EL (cell line): ENCODE data around the gene NHS.

Experiments
- DNase-seq: peaks from one replicate; pipeline ENCODE4 v3.0.0-alpha.2; 2016

Gene NHS

GRCh38 chrX:17687648-17688047 lies 312.6 kb downstream of the NHS start:
- no peak for DNase-seq

GRCh38 chrX:17689971-17690409 lies 315.0 kb downstream of the NHS start:
- peak; percentile 52 for DNase-seq

DNA sequence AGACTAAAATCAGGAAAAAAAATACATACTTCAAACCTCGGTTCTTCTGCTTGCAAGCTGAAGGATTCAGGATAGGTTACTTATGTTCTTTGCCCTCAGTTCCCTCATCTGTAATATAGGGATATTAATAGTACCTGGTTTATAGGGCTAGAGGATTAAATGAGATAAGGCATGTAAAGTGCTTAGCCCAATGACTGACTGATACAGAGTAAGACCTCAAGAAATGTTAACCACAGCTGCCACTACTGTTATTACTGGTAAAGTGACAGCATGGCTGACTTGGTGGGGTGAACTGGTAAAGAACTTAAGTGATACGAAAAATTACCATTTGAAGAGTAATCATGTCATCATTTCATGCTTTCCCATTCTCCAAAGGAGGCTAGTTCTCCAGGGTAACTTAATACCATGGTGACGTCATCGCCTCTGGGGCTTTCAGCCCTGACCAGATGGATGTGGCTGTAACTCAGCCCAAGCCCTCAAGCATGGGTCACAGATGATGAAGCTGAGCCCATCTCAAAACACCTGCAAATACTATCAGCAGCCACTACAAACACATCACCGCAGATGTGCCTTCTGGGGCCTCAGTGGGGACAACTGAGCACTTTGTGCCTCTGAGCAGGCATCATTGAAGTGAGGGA lies 317.8 kb downstream of the NHS start:
- peak; percentile 75 for DNase-seq

DNA sequence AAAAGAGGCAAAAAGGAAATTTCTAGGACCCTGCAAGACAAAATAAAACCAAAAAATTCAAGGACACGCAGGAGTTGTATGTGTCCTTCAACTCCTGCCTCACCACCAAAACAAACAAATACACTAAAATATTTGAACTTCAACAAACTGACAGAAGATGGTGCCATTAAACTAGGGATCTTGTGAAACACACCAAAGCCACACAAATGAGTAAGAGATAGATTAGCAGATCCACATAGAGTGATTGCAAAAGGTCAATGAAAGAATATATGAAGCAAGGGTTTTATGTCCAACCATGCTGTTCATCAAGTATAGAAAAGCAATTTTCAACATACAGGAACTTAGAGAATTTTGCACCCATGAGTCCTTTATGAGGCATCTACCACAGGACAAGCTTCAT lies 322.2 kb downstream of the NHS start:
- peak; percentile 16 for DNase-seq

DNA sequence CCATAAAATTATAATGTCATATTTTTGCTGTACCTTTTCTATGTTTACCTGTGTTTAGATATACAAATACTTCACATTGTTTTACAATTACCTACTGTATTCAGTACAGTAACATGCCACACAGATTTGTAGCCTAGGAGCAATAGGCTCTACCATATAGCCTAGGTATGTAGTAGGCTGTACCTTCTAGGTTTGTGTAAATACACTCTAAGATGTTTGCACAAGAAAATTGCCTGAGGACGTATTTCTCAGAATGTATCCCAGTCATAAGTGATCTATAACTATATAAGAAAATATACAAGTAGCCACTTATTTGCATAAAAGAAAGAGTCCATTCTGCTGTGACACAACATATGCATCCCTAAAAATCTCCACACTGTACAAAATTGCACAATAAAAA lies 326.0 kb downstream of the NHS start:
- DNase-seq: no peak

DNA sequence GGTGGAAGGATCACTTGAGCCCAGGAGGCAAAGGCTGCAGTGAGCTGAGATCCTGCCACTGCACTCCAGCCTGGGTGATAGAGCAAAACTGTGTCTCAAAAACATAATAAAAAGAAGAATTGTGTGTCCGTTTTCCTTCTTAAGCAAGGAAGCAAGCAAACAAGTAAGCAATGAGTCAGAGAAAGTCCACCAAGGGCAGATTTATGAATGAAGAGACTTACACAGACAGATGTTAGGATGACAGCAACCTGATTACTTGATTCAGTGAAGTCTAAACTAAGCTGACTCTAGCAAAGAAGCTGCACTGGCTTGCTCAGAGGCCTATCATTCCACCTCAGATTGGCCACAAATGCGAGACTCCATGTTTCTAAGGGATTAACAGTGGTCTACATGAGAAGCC lies 328.2 kb downstream of the NHS start:
- no peak for DNase-seq

DNA sequence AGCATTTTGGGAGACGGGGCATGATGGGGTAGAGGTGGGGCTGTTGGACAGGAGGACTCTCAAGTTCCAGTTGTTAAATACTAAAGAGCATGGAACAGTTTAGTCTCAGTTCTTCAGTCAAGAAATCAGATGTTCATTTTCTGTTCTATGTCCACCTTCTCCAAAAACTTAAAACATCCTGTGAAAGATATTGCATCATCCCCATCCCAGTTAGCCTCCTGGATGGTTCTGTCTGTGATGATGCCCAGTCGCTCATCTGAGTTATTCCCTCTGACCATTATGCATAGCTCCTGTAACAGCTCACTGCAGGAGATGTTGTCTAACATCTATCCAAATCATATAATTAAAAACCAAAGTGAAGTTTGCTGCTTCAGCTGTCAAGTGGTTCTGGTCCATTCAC lies 330.2 kb downstream of the NHS start:
- no peak for DNase-seq

GRCh38 chrX:17706676-17707075 lies 331.7 kb downstream of the NHS start:
- peak; percentile 82 for DNase-seq

GRCh38 chrX:17707731-17708130 lies 332.7 kb downstream of the NHS start:
- no peak for DNase-seq

DNA sequence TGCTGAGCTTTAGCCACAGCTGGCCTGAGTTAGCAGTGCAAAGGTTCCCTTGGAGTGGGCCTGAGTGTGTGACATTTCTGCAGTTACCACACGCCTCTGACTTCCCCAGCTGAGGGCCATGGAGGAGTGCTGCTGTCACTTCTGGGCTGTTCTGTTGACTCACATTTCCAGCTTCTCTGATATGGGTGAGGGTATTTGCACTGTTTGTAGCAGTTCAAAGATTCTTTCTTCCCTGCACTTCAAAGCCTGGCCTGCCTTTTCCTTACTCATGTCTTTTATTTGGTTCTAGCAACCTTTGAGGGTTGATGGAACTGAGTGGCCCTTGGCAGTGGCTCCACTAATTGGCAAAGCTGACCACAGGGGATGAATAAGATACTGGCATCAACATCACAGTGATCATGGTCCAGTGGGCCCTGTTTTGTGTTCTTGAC lies 335.9 kb downstream of the NHS start:
- no peak for DNase-seq

DNA sequence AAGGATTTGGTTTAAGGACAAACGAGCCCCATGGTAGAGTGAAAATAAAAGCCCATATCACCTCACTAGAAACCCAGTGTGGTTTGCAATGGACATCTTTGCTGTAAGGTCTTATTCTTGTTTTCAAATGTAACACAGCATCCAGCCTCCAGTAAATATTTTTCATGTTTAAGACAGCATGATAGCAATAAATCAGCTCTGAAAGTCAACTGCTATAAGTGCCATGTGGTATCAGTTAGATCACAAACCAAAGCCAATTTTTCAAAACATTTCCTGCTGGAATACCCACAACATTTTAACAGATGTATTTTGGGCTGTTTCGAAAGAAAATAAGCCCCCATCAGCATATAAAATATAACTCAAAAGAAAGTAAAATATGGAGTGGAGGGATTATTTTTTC lies 338.3 kb downstream of the NHS start:
- DNase-seq: no peak

DNA sequence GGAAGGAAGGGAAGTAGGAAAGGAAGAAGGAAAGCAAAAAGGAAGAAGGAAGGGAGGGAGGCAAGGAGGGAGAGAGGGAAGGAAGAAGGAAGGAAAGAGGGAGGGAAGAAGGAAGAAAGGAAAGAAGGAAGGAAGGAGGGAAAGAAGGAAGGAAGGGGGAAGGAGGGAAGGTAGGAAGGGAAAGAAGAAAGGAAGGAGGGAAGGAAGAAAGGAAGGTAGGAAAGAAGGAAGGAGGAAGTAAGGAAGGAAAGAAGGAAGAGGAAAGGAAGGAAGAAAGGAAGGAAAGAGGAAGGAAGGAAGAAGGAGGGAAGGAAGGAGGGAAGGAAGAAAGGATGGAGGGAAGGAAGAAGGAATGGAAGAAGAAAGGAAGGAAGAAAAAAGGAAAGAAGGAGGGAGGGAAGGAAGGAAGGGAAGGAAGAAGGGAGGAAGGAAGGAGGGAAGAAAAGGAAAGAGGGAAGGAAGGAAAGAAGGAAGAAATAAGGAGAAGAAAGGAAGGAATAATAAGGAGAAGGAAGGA lies 343.7 kb downstream of the NHS start:
- DNase-seq: no peak

- no peak for DNase-seq
Measured at GRCh38 chrX:17719711-17720110, 344.7 kb downstream of the NHS start.

DNA sequence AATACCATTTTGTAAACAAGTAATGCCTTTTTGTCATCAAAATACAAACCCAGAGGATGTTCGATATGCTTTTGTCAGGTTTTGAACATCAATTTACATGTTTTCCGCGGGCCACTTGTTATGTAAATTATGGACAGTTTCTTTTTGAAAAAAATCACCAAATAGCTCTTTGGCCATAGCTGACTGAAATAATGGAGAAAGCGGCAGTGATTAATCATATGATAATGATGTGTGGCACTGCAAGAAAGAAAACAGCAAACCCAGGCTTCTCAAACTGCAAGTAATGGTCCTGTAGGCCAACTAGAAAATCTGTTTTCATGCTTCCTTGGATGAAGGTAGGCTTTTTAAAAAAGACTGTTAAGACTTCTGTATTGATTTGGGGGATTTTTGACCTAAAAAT lies 346.7 kb downstream of the NHS start:
- DNase-seq: no peak

DNA sequence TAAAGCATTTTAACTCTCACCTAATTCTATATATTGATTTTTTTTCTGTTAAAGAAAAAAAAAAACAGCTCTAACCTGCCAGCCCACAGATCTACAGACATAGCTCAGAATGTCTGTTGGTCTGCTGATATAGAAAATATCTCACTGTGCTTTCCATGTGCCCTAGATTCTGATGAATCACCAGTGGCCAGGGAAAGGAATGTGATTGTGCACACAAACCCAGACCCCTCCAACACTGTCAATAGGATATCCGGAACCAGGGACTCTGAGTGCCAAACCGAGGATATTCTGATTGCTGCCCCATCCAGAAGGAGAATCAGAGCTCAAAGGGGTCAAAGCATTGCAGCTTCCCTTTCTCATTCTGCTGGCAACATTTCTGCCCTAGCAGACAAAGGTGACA lies 350.2 kb downstream of the NHS start:
- DNase-seq: no peak

DNA sequence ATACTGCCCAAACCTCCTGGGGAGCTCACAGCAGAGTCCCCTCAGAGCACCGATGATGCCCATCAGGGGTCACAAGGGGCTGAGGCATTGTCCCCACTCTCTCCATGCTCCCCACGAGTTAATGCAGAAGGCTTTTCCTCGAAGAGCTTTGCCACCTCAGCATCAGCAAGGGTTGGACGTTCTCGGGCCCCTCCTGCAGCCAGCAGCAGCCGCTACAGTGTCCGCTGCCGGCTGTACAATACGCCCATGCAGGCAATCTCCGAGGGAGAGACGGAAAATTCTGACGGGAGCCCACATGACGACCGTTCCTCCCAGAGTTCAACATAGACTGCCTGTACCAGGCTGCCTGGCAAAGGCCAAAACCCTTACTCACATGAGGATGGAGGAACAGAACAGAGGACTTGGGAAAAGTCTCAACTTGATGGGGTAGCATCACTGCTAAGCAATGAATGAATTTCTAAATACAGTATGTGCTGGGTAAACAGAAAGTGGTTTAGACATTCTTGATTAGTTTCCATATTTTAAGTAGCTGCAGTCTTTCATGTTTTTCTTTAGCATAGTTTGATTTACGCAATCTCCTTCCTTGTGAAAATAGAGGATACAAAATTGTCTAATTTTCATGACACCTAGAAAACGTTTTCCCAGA lies 357.3 kb downstream of the NHS start:
- no peak for DNase-seq

DNA sequence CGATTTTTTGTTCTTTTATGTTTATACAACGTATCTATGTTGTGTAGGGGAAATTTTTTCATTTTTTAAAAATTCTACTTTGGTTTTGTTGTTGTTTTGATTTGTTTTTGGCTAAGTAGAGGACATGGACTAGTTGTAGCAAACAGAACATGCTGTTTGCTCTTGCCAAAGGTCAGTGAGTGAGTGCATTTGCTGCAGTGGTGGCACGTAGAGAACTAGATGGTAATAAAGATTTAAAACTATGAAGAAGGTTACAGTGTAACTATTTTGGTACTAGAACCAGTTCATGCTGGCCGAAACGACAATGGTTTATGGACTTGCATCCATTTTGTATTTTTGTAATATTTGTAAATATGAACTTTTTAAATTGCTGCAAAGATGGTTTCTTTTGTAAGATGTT lies 360.4 kb downstream of the NHS start:
- DNase-seq: no peak

- no peak for DNase-seq
Measured at GRCh38 chrX:17736478-17736855, 361.5 kb downstream of the NHS start.

- peak; percentile 93 for DNase-seq
Measured at GRCh38 chrX:17736856-17737709, 362.1 kb downstream of the NHS start, which contains the start of gene SCML1. Gene SCML1, plus strand, starts transcription at chrX:17737493. Its CDS starts 6,694 bp downstream, at chrX:17744187.

DNA sequence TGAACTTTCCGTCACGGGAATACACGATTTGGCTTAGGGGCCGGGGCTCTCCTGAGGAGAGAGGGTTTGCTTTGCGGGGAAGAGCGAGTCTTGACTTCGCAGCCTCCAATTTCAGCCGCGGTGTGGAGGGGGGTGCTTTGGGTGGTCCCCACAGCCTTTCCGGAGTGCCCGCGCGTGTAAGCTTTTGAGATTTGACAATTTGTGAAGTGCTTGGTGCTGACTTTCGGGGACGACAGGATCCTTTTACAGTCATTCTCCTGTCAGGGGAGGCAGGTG lies 362.6 kb downstream of the NHS start:
- DNase-seq: no peak

- DNase-seq: peak; percentile 51
Measured at GRCh38 chrX:17737986-17738713, 363.1 kb downstream of the NHS start.

GRCh38 chrX:17738737-17739535 lies 363.9 kb downstream of the NHS start:
- DNase-seq: no peak
